HG02973 (cell line): ENCODE results near the gene GNMT.

Experiments used
- ATAC-seq: cut with Tn5 transposase; IDR thresholded peaks from one replicate; pipeline ENCODE4 v1.9.1; 2021; ENCODE audit warnings: moderate library complexity; ENCODE audit not compliant: unreplicated experiment

GNMT gene

DNA sequence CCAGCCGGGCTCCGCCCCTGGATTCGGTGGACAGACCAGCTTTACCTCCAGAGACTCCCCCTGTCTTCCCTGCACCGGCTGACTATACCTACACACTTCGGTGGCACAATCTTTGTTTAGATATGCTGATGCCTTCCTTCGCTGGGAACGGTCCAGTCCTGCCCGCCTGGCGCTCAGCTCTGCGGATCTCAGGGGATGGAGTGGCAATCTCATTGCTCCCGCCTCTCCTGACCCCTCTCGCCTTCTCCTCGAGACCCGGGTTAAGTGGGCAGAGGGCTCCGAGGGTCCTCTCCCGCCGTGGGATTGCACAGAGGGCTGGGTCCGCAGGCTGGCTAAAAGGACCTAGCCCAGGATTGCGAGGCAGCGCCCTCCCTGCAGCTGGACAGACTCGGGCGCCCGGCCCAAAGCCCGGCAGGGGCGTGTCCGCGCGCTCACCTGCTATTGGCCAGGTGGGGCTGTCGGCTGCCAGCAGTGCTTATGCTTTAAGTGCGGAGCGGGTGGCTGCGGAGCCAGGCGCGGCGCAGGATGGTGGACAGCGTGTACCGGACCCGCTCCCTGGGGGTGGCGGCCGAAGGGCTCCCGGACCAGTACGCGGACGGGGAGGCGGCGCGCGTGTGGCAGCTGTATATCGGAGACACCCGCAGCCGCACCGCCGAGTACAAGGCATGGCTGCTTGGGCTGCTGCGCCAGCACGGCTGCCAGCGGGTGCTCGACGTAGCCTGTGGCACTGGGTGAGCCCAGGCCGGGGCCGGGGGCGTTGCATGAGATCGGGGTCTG is at the start of gene GNMT:
Gene GNMT, plus strand, starts transcription at position 512 of the 777 bp plus-strand sequence. Its CDS starts 14 bp downstream, at position 526.
- ATAC-seq = no peak

DNA sequence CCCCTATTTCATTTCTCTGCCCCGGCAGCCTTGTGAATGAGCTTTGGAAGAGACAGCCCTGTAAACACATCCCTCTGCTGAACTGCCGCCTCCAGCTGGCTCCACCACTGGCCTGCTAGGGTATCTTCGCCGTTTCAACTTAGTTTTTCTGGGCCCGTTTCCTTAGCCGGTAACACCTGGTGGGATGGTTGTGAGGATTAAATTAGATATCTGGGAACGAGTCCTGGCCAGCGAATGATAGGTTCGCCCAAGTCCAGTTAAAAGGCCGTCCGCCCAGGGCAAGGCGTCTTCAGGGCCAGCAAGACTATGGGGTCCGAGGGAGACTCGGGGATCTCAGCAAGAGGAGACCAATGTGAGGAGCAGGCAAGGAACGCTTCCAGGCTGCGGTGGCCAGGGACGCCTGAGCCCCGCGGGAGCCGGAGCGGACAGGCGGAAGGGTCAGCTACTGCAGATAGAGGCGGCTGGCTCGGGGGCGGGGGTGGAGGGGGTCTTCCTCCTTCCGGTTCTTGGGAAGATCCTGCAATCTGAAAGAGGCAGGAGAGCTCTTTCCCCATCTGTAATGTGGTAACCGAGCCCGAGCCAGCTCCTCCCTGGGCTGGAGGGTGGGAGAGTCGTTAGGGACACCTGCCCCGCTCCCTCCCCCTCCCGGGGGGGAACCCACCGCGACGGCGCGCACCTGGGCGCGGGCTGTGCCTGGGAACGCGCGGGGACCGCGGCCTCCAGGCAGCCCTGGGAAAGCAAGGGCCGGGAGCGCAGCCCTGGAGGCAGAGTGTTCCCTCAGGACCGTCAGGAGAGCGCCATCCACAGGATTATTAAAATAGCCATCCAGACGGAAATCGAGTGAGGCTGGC is 49.2 kb upstream of the GNMT start:
- ATAC-seq = no peak

DNA sequence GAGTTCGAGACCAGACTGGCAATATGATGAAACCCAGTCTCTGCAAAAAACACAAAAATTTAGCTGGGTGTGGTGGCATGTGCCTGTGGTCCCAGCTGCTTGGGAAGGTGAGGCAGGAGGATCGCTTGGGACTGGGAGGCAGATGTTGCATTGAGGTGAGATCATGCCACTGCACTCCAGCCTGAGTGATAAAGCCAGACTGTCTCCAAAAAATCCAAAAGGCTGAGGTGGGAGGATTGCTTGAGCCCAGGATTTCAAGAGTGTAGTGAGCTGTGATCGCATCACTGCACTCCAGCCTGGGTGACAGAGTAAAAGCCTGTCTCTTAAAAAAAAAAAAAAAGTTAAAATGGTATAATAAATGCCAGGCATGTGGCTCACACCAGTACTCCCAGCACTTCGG is 46.0 kb upstream of the GNMT start:
- ATAC-seq = no peak

DNA sequence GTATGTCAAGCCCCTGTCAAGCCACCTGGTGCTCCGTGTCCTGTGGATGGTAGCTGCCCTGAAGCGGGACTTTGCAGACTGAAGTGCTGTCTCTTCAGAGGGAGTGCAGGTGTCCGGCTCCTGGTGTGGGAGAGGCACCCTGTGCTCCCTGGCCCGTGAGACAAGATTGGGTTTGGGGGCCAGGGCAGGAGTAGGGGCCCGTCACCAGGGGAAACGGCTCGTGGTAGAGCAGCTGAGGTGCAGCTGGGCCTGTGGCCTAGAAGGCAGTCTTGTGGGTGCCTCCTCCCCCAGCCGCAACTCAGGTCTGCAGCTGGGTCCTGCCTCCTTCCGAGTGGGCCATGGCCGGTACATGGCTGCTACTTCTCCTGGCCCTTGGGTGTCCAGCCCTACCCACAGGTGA is 44.8 kb upstream of the GNMT start, which contains the start of gene PTCRA:
Gene PTCRA, plus strand, starts transcription at position 322 of the 400 bp plus-strand sequence. Its CDS starts 17 bp downstream, at position 339.
- ATAC-seq = no peak

DNA sequence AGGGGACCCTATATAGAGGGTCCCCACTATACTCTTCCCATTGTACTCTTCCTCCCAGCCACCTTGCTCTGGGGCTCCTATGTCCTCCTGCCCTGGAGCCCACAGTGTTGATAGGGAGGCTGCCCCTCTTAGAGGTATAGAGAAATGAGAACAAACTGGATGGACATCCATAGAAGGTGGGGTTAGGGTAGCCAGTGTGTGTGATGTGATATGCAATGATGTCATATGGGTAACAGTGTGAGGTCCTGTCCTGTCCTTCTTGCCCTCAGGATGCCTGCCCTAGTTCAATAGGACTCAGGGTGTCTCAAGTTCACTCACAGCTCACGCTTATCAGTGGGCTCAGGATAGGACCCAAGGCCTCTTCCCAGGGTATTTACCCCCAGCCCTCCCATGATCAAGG is 44.3 kb upstream of the GNMT start:
- no peak for ATAC-seq

DNA sequence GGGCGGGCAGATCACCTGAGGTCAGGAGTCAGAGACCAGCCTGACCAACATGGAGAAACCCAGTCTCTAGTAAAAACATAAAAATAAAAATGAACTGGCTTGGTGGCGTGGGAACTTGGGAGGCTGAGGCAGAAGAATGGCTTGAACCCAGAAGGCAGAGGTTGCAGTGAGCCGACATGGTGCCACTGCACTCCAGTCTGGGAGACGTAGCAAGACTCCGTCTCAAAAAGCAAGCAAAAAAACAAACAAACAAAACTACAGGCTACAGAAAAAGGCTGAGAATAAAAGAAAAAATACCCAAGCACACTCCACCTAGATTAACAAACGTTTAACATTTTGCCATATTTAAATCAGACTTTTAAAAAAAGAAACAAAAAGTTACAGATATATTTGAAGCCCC is 38.8 kb upstream of the GNMT start:
- no peak for ATAC-seq

DNA sequence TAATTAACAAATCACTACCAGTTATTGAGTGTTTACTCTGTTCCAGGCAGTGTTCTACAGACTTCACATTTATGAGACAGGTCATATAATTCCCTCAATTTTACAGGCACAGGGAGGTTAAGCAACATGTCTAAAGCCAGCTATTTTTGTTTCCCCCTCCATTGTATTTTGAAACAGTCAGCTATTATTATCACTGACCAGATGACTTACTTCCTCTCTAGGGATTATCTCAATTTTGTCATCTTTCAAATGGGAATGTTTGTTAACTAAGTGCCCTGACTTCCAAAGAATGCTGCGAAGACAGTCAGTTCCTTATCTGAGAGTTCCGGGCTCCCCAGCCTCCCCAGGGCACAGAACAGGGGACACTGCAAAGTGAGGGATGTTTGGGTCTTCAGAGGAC is 36.9 kb upstream of the GNMT start:
- ATAC-seq = no peak

DNA sequence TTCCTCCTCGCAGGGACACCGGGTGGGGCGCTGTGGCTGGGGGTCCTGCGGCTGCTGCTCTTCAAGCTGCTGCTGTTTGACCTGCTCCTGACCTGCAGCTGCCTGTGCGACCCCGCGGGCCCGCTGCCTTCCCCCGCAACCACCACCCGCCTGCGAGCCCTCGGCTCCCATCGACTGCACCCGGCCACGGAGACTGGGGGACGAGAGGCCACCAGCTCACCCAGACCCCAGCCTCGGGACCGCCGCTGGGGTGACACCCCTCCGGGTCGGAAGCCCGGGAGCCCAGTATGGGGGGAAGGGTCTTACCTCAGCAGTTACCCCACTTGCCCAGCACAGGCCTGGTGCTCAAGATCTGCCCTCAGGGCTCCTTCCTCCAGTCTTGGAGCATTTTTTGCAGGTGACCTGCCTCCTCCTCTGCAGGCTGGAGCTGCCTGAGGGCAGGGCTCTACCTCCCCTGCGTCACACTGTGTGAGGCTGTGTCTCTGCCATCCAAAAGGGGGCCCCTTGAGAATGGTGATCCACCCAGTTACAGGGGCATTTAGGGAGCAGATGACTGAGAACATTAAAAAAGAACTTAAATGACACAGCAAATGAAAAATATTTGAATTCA is 35.2 kb upstream of the GNMT start:
- ATAC-seq = no peak

DNA sequence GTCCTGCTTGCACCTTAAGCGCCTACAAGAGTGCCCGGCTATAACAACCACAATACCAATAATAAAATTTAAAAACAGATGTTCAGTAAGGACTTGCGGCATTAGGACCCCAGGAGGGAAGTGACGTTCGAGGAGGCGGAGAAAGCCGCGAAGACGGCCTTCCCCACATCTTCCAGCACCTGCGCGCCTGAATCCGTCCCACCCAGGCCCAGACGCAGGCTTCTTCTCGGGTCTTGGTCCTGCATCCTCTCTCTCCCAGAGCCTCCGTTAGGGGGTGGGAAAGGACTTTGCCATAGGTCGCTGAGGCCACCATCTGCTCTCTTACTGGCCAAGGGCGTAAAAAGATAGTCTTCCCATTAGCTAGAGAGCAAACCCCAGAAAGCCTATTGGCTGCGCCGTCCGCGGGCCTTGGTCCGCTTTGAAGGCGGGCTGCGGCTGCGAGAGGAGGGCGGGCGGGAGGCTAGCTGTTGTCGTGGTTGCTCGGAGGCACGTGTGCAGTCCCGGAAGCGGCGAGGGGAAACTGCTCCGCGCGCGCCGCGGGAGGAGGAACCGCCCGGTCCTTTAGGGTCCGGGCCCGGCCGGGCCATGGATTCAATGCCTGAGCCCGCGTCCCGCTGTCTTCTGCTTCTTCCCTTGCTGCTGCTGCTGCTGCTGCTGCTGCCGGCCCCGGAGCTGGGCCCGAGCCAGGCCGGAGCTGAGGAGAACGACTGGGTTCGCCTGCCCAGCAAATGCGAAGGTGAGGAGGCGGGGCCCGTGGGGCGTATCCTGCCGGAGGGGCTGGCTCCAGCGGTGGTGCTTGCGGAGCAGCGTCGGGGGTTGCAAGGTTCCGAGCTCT is 31.4 kb upstream of the GNMT start, which contains the start of gene CNPY3:
Gene CNPY3, plus strand, starts transcription at position 495 of the 835 bp plus-strand sequence. Its CDS starts 91 bp downstream, at position 586.
- ATAC-seq = peak; percentile 60

DNA sequence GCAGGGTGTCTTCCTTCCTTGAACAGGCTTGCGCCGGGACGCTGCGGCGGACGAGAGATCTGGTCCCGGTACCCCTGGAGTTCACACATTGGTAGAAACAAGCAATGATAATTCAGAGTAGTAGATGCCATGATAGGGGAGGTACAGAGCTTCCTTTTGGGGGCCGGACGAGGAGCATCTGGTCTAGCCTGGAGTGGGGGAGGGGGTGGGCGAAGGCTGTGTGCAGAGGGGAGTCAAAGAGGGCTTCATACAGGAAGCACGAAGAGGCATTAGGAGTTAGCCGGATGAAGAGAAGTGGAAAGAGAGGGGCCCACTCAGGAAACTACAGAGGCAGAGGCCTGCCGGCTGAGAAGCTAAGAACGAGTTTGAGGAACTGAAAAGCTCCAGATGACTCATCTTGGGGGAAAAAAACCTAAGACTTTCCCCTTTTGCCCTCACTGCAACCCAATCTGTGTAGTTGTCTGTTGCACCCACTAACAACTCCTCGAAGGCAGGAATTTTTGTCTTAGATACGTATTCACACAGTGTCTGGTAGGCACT is 30.7 kb upstream of the GNMT start:
- ATAC-seq = peak; percentile 41

DNA sequence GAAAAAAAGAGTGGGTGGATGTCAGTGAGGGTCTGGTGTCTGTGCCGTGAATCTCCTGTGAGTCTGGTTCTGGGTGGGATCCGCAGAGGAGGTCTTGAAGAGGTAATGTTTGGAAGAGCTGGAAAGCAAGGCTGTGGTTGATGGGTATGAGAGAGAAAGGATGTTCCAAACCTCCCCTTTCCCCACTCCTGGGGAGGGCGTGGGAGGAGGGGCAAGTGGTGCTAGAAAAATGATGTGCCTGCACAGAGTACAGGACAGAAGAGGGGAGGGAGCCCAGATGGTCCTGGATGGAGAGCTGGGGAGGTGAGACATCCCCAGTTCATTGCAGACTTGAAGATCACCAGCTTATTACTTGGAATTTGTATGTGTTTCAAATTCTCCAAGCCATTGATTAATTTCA is 28.1 kb upstream of the GNMT start:
- no peak for ATAC-seq

DNA sequence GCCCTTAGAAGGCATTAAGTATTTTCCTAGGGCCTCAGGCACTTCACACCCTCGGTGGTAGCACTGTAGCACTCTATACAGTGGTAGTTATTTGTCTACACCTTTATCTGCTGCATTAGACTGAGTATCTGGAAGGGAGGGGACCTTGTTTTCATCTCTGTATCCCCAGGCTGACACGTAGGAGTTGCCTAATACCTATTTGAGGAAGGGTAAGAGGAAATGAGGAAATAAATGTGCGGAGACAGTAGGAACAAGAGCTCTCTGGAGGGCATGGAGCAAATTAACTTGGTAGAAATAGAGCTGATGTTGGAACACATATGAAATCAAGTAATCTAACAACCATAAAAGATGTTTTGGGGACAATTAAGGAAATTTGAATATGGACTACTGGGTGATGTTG is 27.3 kb upstream of the GNMT start:
- no peak for ATAC-seq

DNA sequence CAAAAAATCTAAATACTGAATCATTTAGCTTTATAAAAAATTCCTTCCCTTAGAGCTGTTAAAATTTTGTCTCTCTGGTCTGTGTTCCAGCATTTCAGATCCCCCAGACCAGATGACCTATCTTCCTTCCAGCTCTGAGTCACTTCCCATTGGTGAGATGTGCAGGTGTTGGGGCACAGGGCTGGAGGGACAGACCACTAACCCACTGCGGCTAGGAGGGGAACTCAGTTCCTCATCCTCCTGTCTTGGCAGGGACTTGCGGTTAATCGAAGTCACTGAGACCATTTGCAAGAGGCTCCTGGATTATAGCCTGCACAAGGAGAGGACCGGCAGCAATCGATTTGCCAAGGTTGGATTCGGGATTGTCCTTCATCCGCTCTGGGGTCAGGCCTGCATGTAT is 25.2 kb upstream of the GNMT start:
- ATAC-seq = no peak

DNA sequence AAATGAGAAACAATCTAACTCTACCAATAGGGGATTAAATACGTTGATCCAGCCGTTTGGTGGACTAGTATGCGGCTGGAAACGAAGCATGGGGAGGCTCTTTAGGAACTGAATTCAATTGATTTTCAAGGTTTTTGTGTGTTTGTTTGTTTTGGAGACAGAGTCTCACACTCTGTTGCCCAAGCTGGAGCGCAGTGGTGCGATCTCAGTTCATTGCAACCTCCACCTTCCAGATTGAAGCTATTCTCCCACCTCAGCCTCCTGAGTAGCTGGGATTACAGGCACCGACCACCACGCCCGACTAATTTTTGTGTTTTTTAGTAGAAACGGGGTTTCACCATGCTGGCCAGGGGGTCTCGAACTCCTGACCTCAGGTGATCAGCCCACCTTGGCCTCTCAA is 24.2 kb upstream of the GNMT start:
- ATAC-seq = no peak

DNA sequence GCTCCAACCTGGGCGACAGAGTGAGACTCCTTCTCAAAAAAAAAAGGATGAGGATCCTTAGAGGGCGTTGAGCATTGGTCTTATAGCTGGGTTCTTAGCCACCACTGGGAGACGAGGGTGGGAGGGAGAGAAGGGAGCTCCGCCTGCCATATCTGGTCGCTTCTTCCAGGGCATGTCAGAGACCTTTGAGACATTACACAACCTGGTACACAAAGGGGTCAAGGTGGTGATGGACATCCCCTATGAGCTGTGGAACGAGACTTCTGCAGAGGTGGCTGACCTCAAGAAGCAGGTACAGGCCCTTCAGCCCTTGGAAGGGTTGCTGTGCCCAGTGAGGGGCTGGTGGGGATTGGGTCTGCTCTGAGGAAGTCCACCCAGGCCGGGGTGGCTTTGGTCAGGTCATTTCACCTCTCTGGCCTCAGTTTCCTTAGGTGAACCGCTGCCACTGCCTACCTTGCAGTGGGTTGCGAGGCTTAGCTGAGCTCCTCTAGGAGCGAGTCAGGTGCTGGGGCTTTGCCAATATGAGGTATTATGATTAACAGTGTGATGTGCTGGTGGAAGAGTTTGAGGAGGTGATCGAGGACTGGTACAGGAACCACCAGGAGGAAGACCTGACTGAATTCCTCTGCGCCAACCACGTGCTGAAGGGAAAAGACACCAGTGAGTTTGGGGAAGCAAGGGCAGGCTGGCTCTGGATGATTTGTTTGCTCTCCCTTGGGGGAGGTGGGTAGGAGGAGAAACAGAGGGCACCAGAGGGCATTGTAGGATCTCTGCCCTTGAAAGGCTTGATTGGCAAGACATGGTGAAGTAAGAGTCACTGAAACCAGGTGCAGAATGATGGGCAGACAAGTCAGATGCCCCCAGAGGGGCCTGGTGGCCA is 22.8 kb upstream of the GNMT start:
- no peak for ATAC-seq

DNA sequence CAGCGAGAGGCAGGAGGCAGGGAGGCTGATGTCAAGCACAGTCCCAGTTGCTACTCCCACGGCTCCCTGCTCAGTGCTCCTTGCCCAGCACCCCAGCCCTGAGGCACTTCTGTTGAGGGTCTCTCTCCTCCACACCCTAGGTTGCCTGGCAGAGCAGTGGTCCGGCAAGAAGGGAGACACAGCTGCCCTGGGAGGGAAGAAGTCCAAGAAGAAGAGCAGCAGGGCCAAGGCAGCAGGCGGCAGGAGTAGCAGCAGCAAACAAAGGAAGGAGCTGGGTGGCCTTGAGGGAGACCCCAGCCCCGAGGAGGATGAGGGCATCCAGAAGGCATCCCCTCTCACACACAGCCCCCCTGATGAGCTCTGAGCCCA is 22.1 kb upstream of the GNMT start:
- ATAC-seq = no peak

DNA sequence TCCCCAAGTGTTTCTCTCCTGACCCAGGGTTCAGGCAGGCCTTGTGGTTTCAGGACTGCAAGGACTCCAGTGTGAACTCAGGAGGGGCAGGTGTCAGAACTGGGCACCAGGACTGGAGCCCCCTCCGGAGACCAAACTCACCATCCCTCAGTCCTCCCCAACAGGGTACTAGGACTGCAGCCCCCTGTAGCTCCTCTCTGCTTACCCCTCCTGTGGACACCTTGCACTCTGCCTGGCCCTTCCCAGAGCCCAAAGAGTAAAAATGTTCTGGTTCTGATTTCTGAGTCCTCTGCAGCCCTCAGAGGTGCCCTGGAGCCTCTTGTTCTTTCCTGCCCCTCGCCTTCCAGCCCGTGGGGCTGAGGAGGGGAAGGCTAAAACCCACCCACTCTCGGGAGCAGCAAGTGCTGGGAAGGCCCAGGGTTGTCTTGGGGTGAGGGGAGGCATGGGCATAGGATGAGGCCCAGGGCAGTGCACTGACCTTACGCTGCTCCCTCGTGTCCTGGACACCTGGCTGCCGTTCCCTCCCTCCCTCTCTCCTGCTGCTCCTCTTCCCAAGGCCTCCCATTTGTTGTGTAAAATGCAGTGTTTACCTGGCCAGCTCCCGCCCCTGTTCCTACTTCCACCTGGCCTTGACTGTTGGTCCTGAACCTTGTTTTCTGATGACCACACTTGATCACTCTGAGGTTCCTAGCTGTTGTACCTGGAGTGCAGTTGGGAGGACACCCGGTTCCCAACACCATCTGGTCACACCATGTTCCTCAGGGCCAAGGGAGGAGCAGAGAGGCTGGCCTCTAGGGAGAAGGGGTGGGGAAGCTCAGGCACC is 21.4 kb upstream of the GNMT start:
- ATAC-seq = no peak

DNA sequence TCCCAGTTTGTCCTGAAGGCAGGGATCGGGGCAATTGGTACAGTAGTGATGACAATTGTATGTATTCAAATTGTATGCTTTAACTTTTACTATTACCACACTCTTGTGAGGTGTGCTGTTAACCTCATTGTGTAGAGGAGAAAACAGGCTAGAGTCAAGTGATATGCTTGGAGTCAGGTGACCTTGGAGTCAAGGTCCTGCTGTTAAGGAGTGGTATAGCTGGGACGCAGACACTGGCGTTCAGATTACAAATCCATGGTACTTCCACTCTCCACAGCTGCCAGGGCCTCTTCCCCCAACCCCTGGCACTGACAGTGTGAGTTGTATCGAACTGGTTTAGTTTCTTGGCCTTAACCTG is 20.8 kb upstream of the GNMT start:
- ATAC-seq = no peak
